ENCODE measurements around the gene CNP. TPM values are rescaled to one million over a fixed set of nuclear protein-coding genes. Genes with fewer than 3 reads are reported as not detected.

CNP gene
- total RNA-seq, 1 donor from 2014 or later, result 24.9 TPM

DNA sequence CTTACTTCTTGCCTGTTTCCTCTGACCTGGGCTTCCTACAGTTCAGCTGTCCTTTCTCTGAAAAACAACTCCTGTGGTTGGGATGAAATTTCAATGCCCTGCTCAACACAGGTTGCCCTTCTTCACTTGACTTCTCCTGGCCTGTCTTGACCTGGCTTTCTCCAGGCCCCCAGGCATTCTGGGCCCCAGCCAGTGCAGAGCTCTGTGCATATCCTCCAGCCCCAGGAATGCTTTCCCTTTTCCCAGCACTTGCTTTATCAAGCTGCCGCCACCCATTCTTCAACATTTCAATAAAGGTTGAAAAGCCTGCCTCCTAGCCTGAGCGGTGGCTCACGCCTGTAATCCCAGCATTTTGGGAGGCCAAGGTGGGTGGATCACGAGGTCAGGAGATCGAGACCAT lies 25.4 kb upstream of the CNP start:
- TF ChIP-seq, protein P1, sequence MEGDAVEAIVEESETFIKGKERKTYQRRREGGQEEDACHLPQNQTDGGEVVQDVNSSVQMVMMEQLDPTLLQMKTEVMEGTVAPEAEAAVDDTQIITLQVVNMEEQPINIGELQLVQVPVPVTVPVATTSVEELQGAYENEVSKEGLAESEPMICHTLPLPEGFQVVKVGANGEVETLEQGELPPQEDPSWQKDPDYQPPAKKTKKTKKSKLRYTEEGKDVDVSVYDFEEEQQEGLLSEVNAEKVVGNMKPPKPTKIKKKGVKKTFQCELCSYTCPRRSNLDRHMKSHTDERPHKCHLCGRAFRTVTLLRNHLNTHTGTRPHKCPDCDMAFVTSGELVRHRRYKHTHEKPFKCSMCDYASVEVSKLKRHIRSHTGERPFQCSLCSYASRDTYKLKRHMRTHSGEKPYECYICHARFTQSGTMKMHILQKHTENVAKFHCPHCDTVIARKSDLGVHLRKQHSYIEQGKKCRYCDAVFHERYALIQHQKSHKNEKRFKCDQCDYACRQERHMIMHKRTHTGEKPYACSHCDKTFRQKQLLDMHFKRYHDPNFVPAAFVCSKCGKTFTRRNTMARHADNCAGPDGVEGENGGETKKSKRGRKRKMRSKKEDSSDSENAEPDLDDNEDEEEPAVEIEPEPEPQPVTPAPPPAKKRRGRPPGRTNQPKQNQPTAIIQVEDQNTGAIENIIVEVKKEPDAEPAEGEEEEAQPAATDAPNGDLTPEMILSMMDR (IDR thresholded peaks at IDR 0.05; ENCODE audit: borderline replicate concordance), result no peak

GRCh38 chr17:41942626-41943373 lies 23.8 kb upstream of the CNP start:
- H3K9me3 ChIP-seq (replicated peaks), result no peaks in the 10 kb centered on the region
- no peak overlapping the region for H3K27ac ChIP-seq (replicated peaks)
- TF ChIP-seq, protein P1 (IDR thresholded peaks at IDR 0.05; ENCODE audit: borderline replicate concordance), result no peak
- no peak for DNase-seq
- no peaks in the 10 kb centered on the region for H3K27me3 ChIP-seq (ENCODE audit: low read depth)
- H3K4me1 ChIP-seq, result peaks cover 9% of the 10 kb centered on the region
- no peak overlapping the region for H3K4me3 ChIP-seq
- intact Hi-C loops (cut with micrococcal nuclease), result no loop called here
- no peaks in the 10 kb centered on the region for H3K36me3 ChIP-seq

More for the DNA sequence above, 25.4 kb upstream of the CNP start:
- no peaks in the 10 kb centered on the region for H3K36me3 ChIP-seq
- H3K27me3 ChIP-seq (ENCODE audit: low read depth), result no peaks in the 10 kb centered on the region
- intact Hi-C loops (cut with micrococcal nuclease), result no loop called here
- peaks cover 13% of the 10 kb centered on the region for H3K4me1 ChIP-seq
- H3K4me3 ChIP-seq, result no peak overlapping the region
- H3K9me3 ChIP-seq (replicated peaks), result no peaks in the 10 kb centered on the region
- DNase-seq, result no peak
- no peak overlapping the region for H3K27ac ChIP-seq (replicated peaks)

DNA sequence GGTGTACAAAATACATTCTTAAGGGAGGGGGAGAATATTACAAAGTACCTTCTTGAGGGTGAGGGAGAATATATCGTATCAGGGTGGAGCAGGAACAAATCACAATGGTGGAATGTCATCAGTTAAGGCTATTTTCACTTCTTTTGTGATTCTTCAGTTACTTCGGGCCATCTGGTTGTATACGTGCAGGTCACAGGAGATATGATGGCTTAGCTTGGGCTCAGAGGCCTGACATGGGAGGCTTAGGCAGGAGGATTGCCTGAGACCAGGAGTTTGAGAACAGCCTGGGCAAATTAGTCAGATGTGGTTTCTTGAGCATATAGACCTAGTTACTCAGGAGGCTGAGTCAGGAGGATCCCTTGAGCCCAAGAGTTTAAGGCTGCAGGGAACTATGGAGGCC lies 23.1 kb upstream of the CNP start:
- DNase-seq, result no peak
- no peak overlapping the region for H3K4me3 ChIP-seq
- H3K9me3 ChIP-seq (replicated peaks), result no peaks in the 10 kb centered on the region
- intact Hi-C loops (cut with micrococcal nuclease), result no loop called here
- H3K4me1 ChIP-seq, result peaks cover 2% of the 10 kb centered on the region
- no peak overlapping the region for H3K27ac ChIP-seq (replicated peaks)
- H3K27me3 ChIP-seq (ENCODE audit: low read depth), result no peaks in the 10 kb centered on the region
- H3K36me3 ChIP-seq, result no peaks in the 10 kb centered on the region
- TF ChIP-seq, protein P1 (IDR thresholded peaks at IDR 0.05; ENCODE audit: borderline replicate concordance), result no peak

GRCh38 chr17:41944943-41945342 lies 21.7 kb upstream of the CNP start:
- Histone ChIP-seq H3K36me3 (peaks cover 4% of the 10 kb centered on the region), H3K27ac (replicated peaks) (no peak overlapping the region), H3K9me3 (replicated peaks) (no peaks in the 10 kb centered on the region), H3K4me3 (no peak overlapping the region), H3K4me1 (no peaks in the 10 kb centered on the region), H3K27me3 (ENCODE audit: low read depth) (no peaks in the 10 kb centered on the region)
- TF ChIP-seq, protein P1 (IDR thresholded peaks at IDR 0.05; ENCODE audit: borderline replicate concordance), result no peak
- intact Hi-C loops (cut with micrococcal nuclease), result no loop called here
- no peak for DNase-seq

- DNase-seq, result no peak
- Histone ChIP-seq H3K27ac (replicated peaks) (no peak overlapping the region), H3K4me1 (no peaks in the 10 kb centered on the region), H3K4me3 (no peak overlapping the region), H3K36me3 (peaks cover 4% of the 10 kb centered on the region), H3K9me3 (replicated peaks) (no peaks in the 10 kb centered on the region), H3K27me3 (ENCODE audit: low read depth) (no peaks in the 10 kb centered on the region)
- TF ChIP-seq, protein P1 (IDR thresholded peaks at IDR 0.05; ENCODE audit: borderline replicate concordance), result no peak
- intact Hi-C loops (cut with micrococcal nuclease), result no loop called here
These were observed 17.7 kb upstream of the CNP start for GRCh38 chr17:41948762-41949460.
